Neural progenitor cell (in vitro differentiated cells): ENCODE results near the gene TNFRSF14. TPM values are rescaled to one million over a fixed set of nuclear protein-coding genes. Genes with fewer than 3 reads are reported as not detected.
"Not testable (repeated sequence)": the region's sequence is repeated elsewhere in the genome, so short reads cannot be mapped to it uniquely, and the experiment has no call there.

ENCODE experiments used
- DNase-seq: peaks from one replicate; pipeline ENCODE4 v3.0.0-alpha.2; 2016; ENCODE audit warnings: low spot score
- H2AFZ ChIP-seq: fragments of 200-600 bp; sonication (generic); replicated peaks from 2 replicates; pipeline ENCODE4 v1.6.1; 2016; ENCODE audit warnings: antibody characterized with exemption
- H3F3A ChIP-seq: fragments of 200-600 bp; sonication (generic); 2 replicates; pipeline ENCODE4 v1.6.1; 2016; ENCODE audit warnings: antibody characterized with exemption, low read depth
- H3K27ac ChIP-seq: fragments of 200-600 bp; sonication (generic); 2 replicates; pipeline ENCODE4 v1.5.1; 2016; ENCODE audit warnings: mild to moderate bottlenecking
- H3K27me3 ChIP-seq: fragments of 200-600 bp; sonication (generic); 2 replicates; pipeline ENCODE4 v1.6.1; 2016; ENCODE audit warnings: mild to moderate bottlenecking, moderate library complexity
- H3K36me3 ChIP-seq: fragments of 200-600 bp; sonication (generic); 2 replicates; pipeline ENCODE4 v1.5.1; 2016
- H3K4me1 ChIP-seq: fragments of 200-600 bp; sonication (generic); 2 replicates; pipeline ENCODE4 v1.6.1; 2016; ENCODE audit warnings: mixed run types
- H3K4me2 ChIP-seq: fragments of 200-600 bp; sonication (generic); 2 replicates; pipeline ENCODE4 v1.6.1; 2016
- H3K4me3 ChIP-seq: fragments of 200-600 bp; sonication (generic); 2 replicates; pipeline ENCODE4 v1.5.1; 2016
- H3K79me2 ChIP-seq: fragments of 200-600 bp; sonication (generic); 2 replicates; pipeline ENCODE4 v1.6.1; 2016; ENCODE audit warnings: low read depth
- H3K9ac ChIP-seq: fragments of 200-600 bp; sonication (generic); 2 replicates; pipeline ENCODE4 v1.6.1; 2016
- H3K9me3 ChIP-seq: fragments of 200-600 bp; sonication (generic); 2 replicates; pipeline ENCODE4 v1.5.1; 2016; ENCODE audit warnings: low read depth
- H4K20me1 ChIP-seq: fragments of 200-600 bp; sonication (generic); 2 replicates; pipeline ENCODE4 v1.6.1; 2016; ENCODE audit warnings: low read depth
- H3K27ac Mint-ChIP-seq: 3 replicates; pipeline ENCODE4 v1.8.0; 2021; ENCODE audit warnings: mixed read lengths
- H3K27me3 Mint-ChIP-seq: 2 replicates; pipeline ENCODE4 v1.8.0; 2022; ENCODE audit warnings: low read depth, mild to moderate bottlenecking, inconsistent platforms, moderate library complexity, mixed read lengths; ENCODE audit not compliant: insufficient read depth
- H3K36me3 Mint-ChIP-seq: 3 replicates; pipeline ENCODE4 v1.8.0; 2021; ENCODE audit warnings: mixed read lengths
- H3K4me1 Mint-ChIP-seq: 3 replicates; pipeline ENCODE4 v1.8.0; 2021; ENCODE audit warnings: mixed read lengths
- H3K4me3 Mint-ChIP-seq: 3 replicates; pipeline ENCODE4 v1.8.0; 2021; ENCODE audit warnings: mild to moderate bottlenecking, moderate library complexity, mixed read lengths
- H3K9me3 Mint-ChIP-seq: 3 replicates; pipeline ENCODE4 v1.8.0; 2020; ENCODE audit warnings: mixed read lengths
- EZH2 ChIP-seq: fragments of 200-600 bp; sonication (generic); IDR thresholded peaks from 2 replicates; pipeline ENCODE4 v1.6.1; 2017; ENCODE audit warnings: antibody characterized with exemption, mild to moderate bottlenecking, moderate library complexity
- EZH2phosphoT487 ChIP-seq: fragments of 200-600 bp; sonication (generic); IDR thresholded peaks from 2 replicates; pipeline ENCODE4 v1.6.1; 2017; ENCODE audit warnings: antibody characterized with exemption
- total RNA-seq: library from RNA; depleted of rRNA; stranded (reverse); fragments of >200 nt; gene quantifications from 2 replicates; pipeline ENCODE4 v1.2.3, GENCODE V29; 2015; ENCODE audit warnings: low replicate concordance
- TF ChIP-seq, protein P1 (sequence below): fragments of 200-600 bp; sonication (generic); IDR thresholded peaks from 2 replicates; pipeline ENCODE4 v1.5.1; 2017; ENCODE audit warnings: antibody characterized with exemption, mild to moderate bottlenecking

The TNFRSF14 gene
- total RNA-seq, 1 donor from 2014 or later = not detected

DNA sequence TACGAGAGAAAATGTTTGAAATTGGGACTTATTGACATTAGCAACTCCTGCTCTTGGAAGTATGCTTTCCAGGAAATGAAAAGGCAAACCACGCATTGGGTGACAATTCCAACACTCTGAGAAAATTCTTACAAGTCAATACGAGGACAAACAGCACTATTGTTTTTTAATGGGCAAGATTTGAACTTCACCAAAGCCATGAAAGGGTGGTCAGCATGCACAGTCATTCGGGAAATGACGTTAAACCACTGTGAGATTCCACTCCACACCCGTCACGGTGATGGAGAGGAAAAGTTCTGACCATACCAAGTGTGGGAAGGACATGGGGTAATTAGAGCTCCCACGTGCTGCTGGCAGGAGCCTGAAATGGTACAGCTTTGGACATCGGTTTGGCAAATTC is 18.2 kb downstream of the TNFRSF14 start:
- Histone ChIP-seq H3K9me3 (no peaks in the 10 kb centered on the region), H3K4me1 (no peaks in the 10 kb centered on the region), H3F3A (no peaks in the 10 kb centered on the region), H3K27ac (no peak overlapping the region), H3K79me2 (no peaks in the 10 kb centered on the region), H3K9ac (no peak overlapping the region), H3K4me2 (no peak overlapping the region), H3K27me3 (no peaks in the 10 kb centered on the region), H3K36me3 (no peaks in the 10 kb centered on the region), H2AFZ (no peak overlapping the region), H3K4me3 (no peak overlapping the region), H4K20me1 (no peaks in the 10 kb centered on the region)
- peaks cover 14% of the 10 kb centered on the region for H3K9me3 Mint-ChIP-seq
- no peak overlapping the region for H3K27ac Mint-ChIP-seq
- H3K27me3 Mint-ChIP-seq = peaks cover 10% of the 10 kb centered on the region
- TF ChIP-seq EZH2phosphoT487 = no peak
- TF ChIP-seq, protein P1, sequence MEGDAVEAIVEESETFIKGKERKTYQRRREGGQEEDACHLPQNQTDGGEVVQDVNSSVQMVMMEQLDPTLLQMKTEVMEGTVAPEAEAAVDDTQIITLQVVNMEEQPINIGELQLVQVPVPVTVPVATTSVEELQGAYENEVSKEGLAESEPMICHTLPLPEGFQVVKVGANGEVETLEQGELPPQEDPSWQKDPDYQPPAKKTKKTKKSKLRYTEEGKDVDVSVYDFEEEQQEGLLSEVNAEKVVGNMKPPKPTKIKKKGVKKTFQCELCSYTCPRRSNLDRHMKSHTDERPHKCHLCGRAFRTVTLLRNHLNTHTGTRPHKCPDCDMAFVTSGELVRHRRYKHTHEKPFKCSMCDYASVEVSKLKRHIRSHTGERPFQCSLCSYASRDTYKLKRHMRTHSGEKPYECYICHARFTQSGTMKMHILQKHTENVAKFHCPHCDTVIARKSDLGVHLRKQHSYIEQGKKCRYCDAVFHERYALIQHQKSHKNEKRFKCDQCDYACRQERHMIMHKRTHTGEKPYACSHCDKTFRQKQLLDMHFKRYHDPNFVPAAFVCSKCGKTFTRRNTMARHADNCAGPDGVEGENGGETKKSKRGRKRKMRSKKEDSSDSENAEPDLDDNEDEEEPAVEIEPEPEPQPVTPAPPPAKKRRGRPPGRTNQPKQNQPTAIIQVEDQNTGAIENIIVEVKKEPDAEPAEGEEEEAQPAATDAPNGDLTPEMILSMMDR = no peak
- TF ChIP-seq EZH2 = no peak
- H3K36me3 Mint-ChIP-seq = no peaks in the 10 kb centered on the region
- DNase-seq = no peak
- no peak overlapping the region for H3K4me3 Mint-ChIP-seq
- H3K4me1 Mint-ChIP-seq = peaks cover 20% of the 10 kb centered on the region

DNA sequence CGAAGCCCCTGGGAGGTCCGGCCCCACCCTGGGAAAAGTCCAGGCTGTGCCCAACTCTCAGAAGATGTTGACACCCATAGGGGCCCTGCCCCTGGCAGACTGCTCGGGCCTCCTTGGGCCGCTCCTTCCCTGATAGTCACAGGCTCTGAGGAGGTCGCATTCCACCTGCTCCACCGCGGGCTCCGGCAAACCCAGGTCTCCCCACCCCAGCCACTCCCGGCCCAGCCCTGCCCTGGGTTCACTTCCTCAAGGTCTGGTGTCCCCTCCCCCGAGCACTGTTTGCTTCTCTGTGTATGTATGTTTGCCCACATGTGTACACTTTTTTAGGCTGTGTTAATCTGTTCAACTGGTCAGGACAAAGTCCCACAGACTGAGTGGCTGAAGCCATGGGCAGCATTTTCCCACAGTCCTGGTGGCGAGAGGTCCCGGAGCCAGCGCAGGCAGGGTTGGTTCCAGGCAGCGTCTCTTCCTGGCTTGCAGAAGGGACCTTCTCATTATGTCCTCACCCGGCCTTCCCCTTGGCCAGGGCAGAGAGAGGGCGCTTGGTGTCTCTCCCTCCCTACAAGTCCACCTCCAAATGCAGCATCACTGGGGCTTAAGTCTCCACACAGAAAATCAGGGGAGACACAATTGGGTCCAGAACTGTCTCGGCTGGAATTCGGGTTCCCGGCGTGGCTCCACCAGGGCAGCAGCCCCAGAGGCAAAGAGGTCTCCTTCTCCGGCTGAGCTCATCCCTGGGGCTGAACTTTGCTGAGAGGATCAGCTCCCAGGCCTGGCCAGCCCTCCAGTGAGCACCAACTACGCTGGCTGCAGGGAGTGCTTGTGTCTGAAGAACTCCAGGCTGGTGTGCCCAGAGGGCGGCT is 19.9 kb downstream of the TNFRSF14 start:
- H3K27me3 ChIP-seq = no peaks in the 10 kb centered on the region
- H3F3A ChIP-seq = no peaks in the 10 kb centered on the region
- H3K9me3 ChIP-seq = no peaks in the 10 kb centered on the region
- TF ChIP-seq, protein P1 = no peak
- TF ChIP-seq EZH2 (no peak), EZH2phosphoT487 (no peak)
- H4K20me1 ChIP-seq = no peaks in the 10 kb centered on the region
- no peaks in the 10 kb centered on the region for H3K4me1 ChIP-seq
- H2AFZ ChIP-seq = no peak overlapping the region
- Mint-ChIP-seq H3K4me1 (peaks cover 22% of the 10 kb centered on the region), H3K27ac (peak overlapping the region; percentile 60), H3K36me3 (no peaks in the 10 kb centered on the region), H3K9me3 (peaks cover 14% of the 10 kb centered on the region), H3K27me3 (peaks cover 8% of the 10 kb centered on the region), H3K4me3 (no peak overlapping the region)
- no peaks in the 10 kb centered on the region for H3K79me2 ChIP-seq
- DNase-seq = no peak
- H3K4me3 ChIP-seq = no peak overlapping the region
- no peak overlapping the region for H3K4me2 ChIP-seq
- no peak overlapping the region for H3K27ac ChIP-seq
- H3K36me3 ChIP-seq = no peaks in the 10 kb centered on the region
- H3K9ac ChIP-seq = no peak overlapping the region

DNA sequence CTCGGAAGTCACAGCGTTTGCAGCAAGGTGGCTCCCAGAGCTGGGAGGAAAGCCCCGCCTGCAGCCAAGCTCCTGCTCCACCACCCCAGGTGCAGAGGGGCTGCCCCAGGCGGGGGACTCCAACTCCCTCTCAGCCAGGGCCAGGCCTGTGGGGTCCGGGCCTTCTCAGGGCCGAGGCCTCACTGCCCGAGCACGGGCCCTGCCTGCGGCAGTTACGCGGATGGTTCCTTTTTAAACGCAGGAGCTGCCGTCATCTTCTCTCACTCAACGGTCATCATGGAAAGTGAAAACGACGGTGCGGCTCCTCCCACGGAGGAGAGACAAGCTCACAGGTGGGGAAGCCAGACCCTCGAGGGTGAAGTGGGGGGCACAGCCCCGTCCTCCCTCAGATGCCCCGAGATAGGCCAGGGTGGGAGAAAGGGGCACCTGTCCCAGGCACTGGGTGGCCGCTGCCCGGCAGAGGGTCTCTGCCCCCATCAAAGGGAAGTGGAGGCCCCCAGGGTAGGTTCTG is 21.4 kb downstream of the TNFRSF14 start:
- not testable (repeated sequence) for H3F3A ChIP-seq, H3K36me3 Mint-ChIP-seq, H3K4me3 Mint-ChIP-seq, H2AFZ ChIP-seq, H3K9me3 ChIP-seq, H3K27ac ChIP-seq, H3K36me3 ChIP-seq, H3K27me3 ChIP-seq, H3K4me3 ChIP-seq, H4K20me1 ChIP-seq, H3K4me2 ChIP-seq, H3K27me3 Mint-ChIP-seq, H3K4me1 ChIP-seq, DNase-seq, H3K79me2 ChIP-seq, H3K9ac ChIP-seq, H3K27ac Mint-ChIP-seq
- peaks cover 13% of the 10 kb centered on the region for H3K9me3 Mint-ChIP-seq
- peaks cover 26% of the 10 kb centered on the region for H3K4me1 Mint-ChIP-seq

DNA sequence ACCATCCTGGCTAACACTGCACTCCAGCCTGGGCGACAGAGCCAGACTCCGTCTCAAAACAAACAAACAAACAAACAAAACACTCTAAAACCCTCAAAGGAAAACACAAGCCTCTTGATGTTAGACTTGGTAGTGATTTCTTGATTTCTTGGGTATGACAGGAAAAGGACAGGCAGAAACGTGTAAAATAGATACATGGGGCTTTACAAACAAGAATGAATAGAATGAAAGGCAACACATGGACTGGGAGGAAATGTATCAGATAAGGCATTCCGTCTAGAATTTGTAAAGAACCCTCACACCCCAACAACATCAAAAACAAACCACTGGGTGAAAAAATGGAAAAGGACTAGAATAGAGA is 22.6 kb downstream of the TNFRSF14 start:
- Mint-ChIP-seq H3K27me3 (peaks cover 8% of the 10 kb centered on the region), H3K4me1 (peaks cover 28% of the 10 kb centered on the region), H3K4me3 (no peak overlapping the region), H3K9me3 (peaks cover 5% of the 10 kb centered on the region), H3K27ac (peak overlapping the region; percentile 23), H3K36me3 (no peaks in the 10 kb centered on the region)
- TF ChIP-seq EZH2phosphoT487 (no peak), EZH2 (no peak)
- TF ChIP-seq, protein P1 = no peak
- H3K79me2 ChIP-seq = no peaks in the 10 kb centered on the region
- H3K36me3 ChIP-seq = no peaks in the 10 kb centered on the region
- no peak overlapping the region for H3K4me3 ChIP-seq
- H4K20me1 ChIP-seq = no peaks in the 10 kb centered on the region
- H2AFZ ChIP-seq = peak overlapping the region; percentile 55
- H3K9me3 ChIP-seq = no peaks in the 10 kb centered on the region
- H3K4me2 ChIP-seq = no peak overlapping the region
- H3K9ac ChIP-seq = no peak overlapping the region
- H3F3A ChIP-seq = peaks cover under 1% of the 10 kb centered on the region
- no peaks in the 10 kb centered on the region for H3K27me3 ChIP-seq
- no peak overlapping the region for H3K27ac ChIP-seq
- H3K4me1 ChIP-seq = peaks cover 3% of the 10 kb centered on the region
- DNase-seq = no peak
